Natural killer cell (primary cell): ENCODE results near the gene SORCS2. TPM values are rescaled to one million over a fixed set of nuclear protein-coding genes. Genes with fewer than 3 reads are reported as not detected.
A peak's percentile ranks its signal among the peaks of the same experiment; 100 is the strongest.

Experiments
- ATAC-seq, 3 donors: fragments of 150-1000 bp in 2 of 3; fragments of 200-7000 bp in 1 of 3; cut with Tn5 transposase; 1 replicate in 1 of 3; 2 replicates in 2 of 3; pipeline ENCODE4 v1.10.0; 2021; ENCODE audit warnings: mild to moderate bottlenecking in 2 of 3, moderate library complexity in 2 of 3
- DNase-seq, 2 donors: peaks; one replicate each; pipeline versions ENCODE4 v3.0.0 to v3.0.0-alpha.2; 2013 to 2021; ENCODE audit warnings: mixed read lengths in 1 of 2
- H3K27ac ChIP-seq: one replicate; pipeline ENCODE4 v1.5.1; 2013; ENCODE audit warnings: mild to moderate bottlenecking, low read length
- H3K27me3 ChIP-seq: one replicate; pipeline ENCODE4 v1.6.1; 2013; ENCODE audit warnings: low read length; ENCODE audit not compliant: control insufficient read depth, insufficient read depth
- H3K36me3 ChIP-seq: one replicate; pipeline ENCODE4 v1.6.1; 2013; ENCODE audit warnings: low read length; ENCODE audit not compliant: control insufficient read depth, insufficient read depth
- H3K4me1 ChIP-seq: one replicate; pipeline ENCODE4 v1.6.1; 2013; ENCODE audit warnings: low read length; ENCODE audit not compliant: control insufficient read depth, insufficient read depth
- H3K4me3 ChIP-seq: one replicate; pipeline ENCODE4 v1.5.1; 2013; ENCODE audit warnings: low read length
- H3K9me3 ChIP-seq: one replicate; pipeline ENCODE4 v1.6.1; 2013; ENCODE audit warnings: low read length; ENCODE audit not compliant: control insufficient read depth, insufficient read depth
- H3K27ac Mint-ChIP-seq, 2 donors: one replicate each; pipeline ENCODE4 v1.8.0; 2022; ENCODE audit warnings: mild to moderate bottlenecking in 2 of 2, mixed read lengths in 2 of 2, moderate library complexity in 1 of 2
- H3K27me3 Mint-ChIP-seq, 2 donors: one replicate each; pipeline ENCODE4 v1.8.0; 2022; ENCODE audit warnings: low read depth in 2 of 2, mixed read lengths in 2 of 2
- H3K36me3 Mint-ChIP-seq: one replicate; pipeline ENCODE4 v1.8.0; 2022; ENCODE audit warnings: mixed read lengths
- H3K4me1 Mint-ChIP-seq, 2 donors: one replicate each; pipeline ENCODE4 v1.8.0; 2022; ENCODE audit warnings: mixed read lengths in 2 of 2
- H3K4me3 Mint-ChIP-seq: one replicate; pipeline ENCODE4 v1.8.0; 2022; ENCODE audit warnings: mild to moderate bottlenecking, moderate library complexity, mixed read lengths
- H3K9me3 Mint-ChIP-seq, 2 donors: one replicate each; pipeline ENCODE4 v1.8.0; 2022; ENCODE audit warnings: mixed read lengths in 2 of 2
- WGBS: methylation state at CpG from one replicate; pipeline ENCODE4 v1.1.7; 2013; ENCODE audit warnings: missing lambda C conversion rate; ENCODE audit not compliant: insufficient coverage; 5-methylcytosine and 5-hydroxymethylcytosine counted together
- intact Hi-C: fragments of 100-400 bp; cut with micrococcal nuclease; formaldehyde crosslinking; loops from one replicate; pipeline ENCODE4 v1.14.2; 2022
- total RNA-seq, 4 donors: library from RNA; stranded (reverse); fragments of 120-200 nt in 1 of 4; gene quantifications; one replicate each; pipeline versions ENCODE4 v1.2.3 to v1.2.4, GENCODE V29; 2013 to 2022
- TF ChIP-seq, protein P1 (sequence below): fragments of 200-600 bp; IDR thresholded peaks from one replicate; pipeline ENCODE4 v1.8.0; 2022; ENCODE audit warnings: antibody characterized with exemption

Gene SORCS2
- total RNA-seq, 3 donors from 2014 or later (not counting 1 experiment from before 2014, with no cell fraction given): 1.2 to 2.5 (median 1.4) TPM

DNA sequence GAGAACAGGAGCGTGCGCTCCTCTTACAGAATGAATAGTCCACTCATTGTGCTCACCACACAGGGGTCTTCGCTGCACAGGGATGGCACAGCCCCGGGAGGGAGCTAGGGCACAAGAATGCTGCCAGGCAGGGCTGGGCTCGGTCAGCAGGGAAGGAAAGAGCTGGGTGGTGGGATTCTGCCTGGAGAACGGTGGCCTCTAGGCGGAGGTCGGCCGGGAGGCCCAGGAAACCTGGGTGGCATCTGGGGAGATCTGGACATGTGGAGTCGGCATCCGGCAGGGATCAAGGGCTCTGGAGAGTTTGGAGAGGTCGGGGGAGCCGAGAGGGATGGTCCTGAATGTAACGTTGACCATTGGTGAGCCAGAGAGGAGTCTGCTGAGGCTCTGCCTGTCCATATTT, 288.9 kb downstream of the SORCS2 start:
- Histone ChIP-seq H3K27me3 (no peaks in the 10 kb centered on the region), H3K4me3 (no peak overlapping the region), H3K4me1 (no peaks in the 10 kb centered on the region), H3K27ac (no peak overlapping the region), H3K36me3 (no peaks in the 10 kb centered on the region), H3K9me3 (no peaks in the 10 kb centered on the region)
- Mint-ChIP-seq H3K4me3 (no peak overlapping the region), H3K36me3 (no peaks in the 10 kb centered on the region), H3K9me3 (no peaks in the 10 kb centered on the region), H3K27me3 (peaks cover 0 to 3% of the 10 kb centered on the region in 2 donors), H3K4me1 (peaks cover 0 to 16% of the 10 kb centered on the region in 2 donors), H3K27ac (no peak overlapping the region)
- ATAC-seq (no peak), DNase-seq (no peak)
- intact Hi-C loops: no loop called here
- TF ChIP-seq, protein P1, sequence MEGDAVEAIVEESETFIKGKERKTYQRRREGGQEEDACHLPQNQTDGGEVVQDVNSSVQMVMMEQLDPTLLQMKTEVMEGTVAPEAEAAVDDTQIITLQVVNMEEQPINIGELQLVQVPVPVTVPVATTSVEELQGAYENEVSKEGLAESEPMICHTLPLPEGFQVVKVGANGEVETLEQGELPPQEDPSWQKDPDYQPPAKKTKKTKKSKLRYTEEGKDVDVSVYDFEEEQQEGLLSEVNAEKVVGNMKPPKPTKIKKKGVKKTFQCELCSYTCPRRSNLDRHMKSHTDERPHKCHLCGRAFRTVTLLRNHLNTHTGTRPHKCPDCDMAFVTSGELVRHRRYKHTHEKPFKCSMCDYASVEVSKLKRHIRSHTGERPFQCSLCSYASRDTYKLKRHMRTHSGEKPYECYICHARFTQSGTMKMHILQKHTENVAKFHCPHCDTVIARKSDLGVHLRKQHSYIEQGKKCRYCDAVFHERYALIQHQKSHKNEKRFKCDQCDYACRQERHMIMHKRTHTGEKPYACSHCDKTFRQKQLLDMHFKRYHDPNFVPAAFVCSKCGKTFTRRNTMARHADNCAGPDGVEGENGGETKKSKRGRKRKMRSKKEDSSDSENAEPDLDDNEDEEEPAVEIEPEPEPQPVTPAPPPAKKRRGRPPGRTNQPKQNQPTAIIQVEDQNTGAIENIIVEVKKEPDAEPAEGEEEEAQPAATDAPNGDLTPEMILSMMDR: no peak
- 88% methylated on average over 14 of the region's 14 CpGs for WGBS

DNA sequence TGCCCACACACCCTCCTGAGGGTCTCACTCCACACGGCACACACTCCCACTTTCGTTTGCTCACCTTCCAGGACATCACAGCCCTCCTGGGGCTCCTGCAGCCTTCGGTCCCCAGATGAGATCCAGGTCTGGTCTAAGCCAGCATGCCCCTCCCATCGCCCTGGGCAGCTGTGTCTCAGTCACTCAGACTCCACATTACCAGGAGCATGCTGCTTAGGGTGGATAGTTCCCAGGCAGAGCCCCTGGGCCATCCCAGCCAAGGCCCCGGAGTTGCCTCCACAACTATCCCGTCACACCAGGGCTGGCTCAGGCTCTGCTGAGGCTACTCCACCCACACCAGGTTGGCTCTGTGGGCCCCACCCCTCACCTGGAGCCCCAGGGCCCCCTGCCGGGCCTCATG, 292.8 kb downstream of the SORCS2 start:
- no peak for DNase-seq
- Mint-ChIP-seq H3K27ac (peak overlapping the region in 1 of 2 donors; percentile 10), H3K9me3 (no peaks in the 10 kb centered on the region), H3K4me3 (no peak overlapping the region), H3K36me3 (no peaks in the 10 kb centered on the region), H3K4me1 (peaks cover 0 to 11% of the 10 kb centered on the region in 2 donors), H3K27me3 (peaks cover 26 to 30% of the 10 kb centered on the region in 2 donors)
- TF ChIP-seq, protein P1: no peak
- H3K4me1 ChIP-seq: no peaks in the 10 kb centered on the region
- peaks cover 2% of the 10 kb centered on the region for H3K27me3 ChIP-seq
- 70% methylated on average over 7 of the region's 7 CpGs for WGBS
- H3K27ac ChIP-seq: no peak overlapping the region
- H3K4me3 ChIP-seq: no peak overlapping the region
- intact Hi-C loops: no loop called here
- H3K9me3 ChIP-seq: no peaks in the 10 kb centered on the region
- no peak for ATAC-seq
- H3K36me3 ChIP-seq: no peaks in the 10 kb centered on the region

DNA sequence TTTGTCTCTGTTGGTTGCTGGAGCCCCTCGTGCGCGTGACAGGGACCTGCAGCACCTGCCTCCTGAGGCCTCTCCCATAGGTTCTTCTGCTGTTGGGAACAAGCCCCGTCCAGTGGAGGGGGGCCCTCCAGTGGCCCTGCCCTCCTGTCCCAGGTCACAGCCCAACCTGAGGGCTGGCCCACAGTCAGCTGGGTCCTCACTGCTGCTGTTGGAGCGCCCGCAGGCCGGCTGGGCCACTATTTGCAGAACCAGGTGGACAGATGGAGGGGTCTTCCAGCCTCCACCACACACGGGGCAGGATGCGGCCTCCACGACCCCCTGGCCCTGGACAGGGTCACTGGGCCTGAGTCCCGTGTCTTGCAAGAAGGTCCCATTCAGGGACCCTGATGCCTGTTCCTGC, 293.8 kb downstream of the SORCS2 start:
- no peaks in the 10 kb centered on the region for H3K9me3 ChIP-seq
- TF ChIP-seq, protein P1: no peak
- no peak overlapping the region for H3K27ac ChIP-seq
- ATAC-seq (no peak), DNase-seq (no peak)
- H3K27ac Mint-ChIP-seq: no peak overlapping the region
- H3K36me3 Mint-ChIP-seq: no peaks in the 10 kb centered on the region
- peaks cover 0 to 14% of the 10 kb centered on the region in 2 donors for H3K4me1 Mint-ChIP-seq
- 85% methylated on average over 11 of the region's 11 CpGs for WGBS
- no peaks in the 10 kb centered on the region for H3K4me1 ChIP-seq
- H3K36me3 ChIP-seq: no peaks in the 10 kb centered on the region
- intact Hi-C loops: no loop called here
- H3K27me3 ChIP-seq: peaks cover 2% of the 10 kb centered on the region
- H3K4me3 Mint-ChIP-seq: no peak overlapping the region
- H3K4me3 ChIP-seq: no peak overlapping the region
- peaks cover 30% of the 10 kb centered on the region in 2 donors for H3K27me3 Mint-ChIP-seq
- no peaks in the 10 kb centered on the region for H3K9me3 Mint-ChIP-seq

DNA sequence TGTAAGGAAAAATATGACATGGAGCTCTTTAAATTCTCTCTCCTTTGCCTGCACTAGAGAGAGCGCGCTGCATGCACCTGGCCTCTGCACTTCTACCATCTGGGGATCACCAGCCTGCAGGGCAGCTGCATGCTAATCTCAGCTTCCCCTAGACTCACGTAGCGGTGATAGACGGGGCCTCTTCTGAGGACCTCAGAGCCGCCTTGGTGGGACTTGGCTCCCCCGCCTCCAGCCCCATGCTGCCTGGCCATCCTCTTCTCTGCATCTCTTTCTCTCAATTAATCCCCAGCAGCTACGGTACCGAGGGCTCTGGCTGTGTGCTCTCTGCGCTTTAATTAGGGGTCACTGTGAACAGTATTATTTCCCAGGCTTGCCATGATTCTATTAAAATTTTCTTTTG, 295.2 kb downstream of the SORCS2 start:
- Mint-ChIP-seq H3K4me3 (no peak overlapping the region), H3K27me3 (peaks cover 30 to 31% of the 10 kb centered on the region in 2 donors), H3K27ac (no peak overlapping the region), H3K9me3 (no peaks in the 10 kb centered on the region), H3K4me1 (peaks cover 0 to 15% of the 10 kb centered on the region in 2 donors), H3K36me3 (no peaks in the 10 kb centered on the region)
- WGBS: 70% methylated on average over 10 of the region's 10 CpGs
- Histone ChIP-seq H3K36me3 (no peaks in the 10 kb centered on the region), H3K9me3 (no peaks in the 10 kb centered on the region), H3K4me1 (no peaks in the 10 kb centered on the region), H3K27me3 (peaks cover 2% of the 10 kb centered on the region), H3K27ac (no peak overlapping the region), H3K4me3 (no peak overlapping the region)
- DNase-seq (no peak), ATAC-seq (no peak)
- TF ChIP-seq, protein P1: no peak
- intact Hi-C loops: no loop called here
